Adrenal gland (tissue), 5 donors: ENCODE data around the gene PLPP1.

Source experiments
- CTCF ChIP-seq, 6 experiments: fragments of 450-650 bp in 4 of 6; fragments of 200-600 bp in 2 of 6; sonication (generic) in 1 of 6; IDR thresholded peaks; 1 replicate in 5 of 6; 2 replicates in 1 of 6; pipeline versions ENCODE4 v1.5.1 to v1.8.0; 2016 to 2021; ENCODE audit warnings: antibody characterized with exemption in 6 of 6, mild to moderate bottlenecking in 2 of 6, moderate library complexity in 1 of 6
- POLR2A ChIP-seq, 2 donors: fragments of 450-650 bp; IDR thresholded peaks; one replicate each; pipeline ENCODE4 v1.6.1; 2017; ENCODE audit warnings: antibody characterized with exemption in 2 of 2, mild to moderate bottlenecking in 2 of 2, moderate library complexity in 1 of 2
- donor health status: DM: no; HTN: no; CAD: no.

- TF ChIP-seq CTCF (IDR thresholded peaks at IDR 0.05) (no peak), POLR2A (IDR thresholded peaks at IDR 0.05) (no peak)
Measured at GRCh38 chr5:55409775-55410174, 125.0 kb downstream of the PLPP1 start.
